ENCODE data around the gene DCX.

DNA sequence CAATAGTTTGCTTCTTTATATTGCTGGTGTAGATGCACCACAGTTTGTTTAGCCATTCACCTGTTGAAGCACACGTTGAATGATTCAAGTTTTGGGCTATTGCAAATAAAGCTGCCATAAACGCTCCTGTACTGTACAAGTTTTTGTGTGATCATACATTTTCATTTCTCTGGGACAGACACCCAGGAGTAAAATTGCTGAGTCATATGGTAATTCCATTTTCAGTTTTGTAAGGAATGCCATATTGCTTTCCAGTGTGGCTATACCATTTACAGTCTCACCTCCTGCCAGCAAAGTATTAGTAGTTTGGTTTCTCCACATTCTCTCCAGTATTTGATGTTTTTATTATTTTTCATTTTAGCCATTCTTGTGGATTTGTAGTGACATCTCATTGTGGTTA, 109.7 kb downstream of the DCX start:
- no peak for TF ChIP-seq POLR2AphosphoS5 (IDR thresholded peaks at IDR 0.05; ENCODE audit: insufficient read depth in 1 of 2, low read depth in 1 of 2)
- no peak for TF ChIP-seq CTCF (IDR thresholded peaks at IDR 0.05)
